ENCODE results near the gene WEE2.

The WEE2 gene

DNA sequence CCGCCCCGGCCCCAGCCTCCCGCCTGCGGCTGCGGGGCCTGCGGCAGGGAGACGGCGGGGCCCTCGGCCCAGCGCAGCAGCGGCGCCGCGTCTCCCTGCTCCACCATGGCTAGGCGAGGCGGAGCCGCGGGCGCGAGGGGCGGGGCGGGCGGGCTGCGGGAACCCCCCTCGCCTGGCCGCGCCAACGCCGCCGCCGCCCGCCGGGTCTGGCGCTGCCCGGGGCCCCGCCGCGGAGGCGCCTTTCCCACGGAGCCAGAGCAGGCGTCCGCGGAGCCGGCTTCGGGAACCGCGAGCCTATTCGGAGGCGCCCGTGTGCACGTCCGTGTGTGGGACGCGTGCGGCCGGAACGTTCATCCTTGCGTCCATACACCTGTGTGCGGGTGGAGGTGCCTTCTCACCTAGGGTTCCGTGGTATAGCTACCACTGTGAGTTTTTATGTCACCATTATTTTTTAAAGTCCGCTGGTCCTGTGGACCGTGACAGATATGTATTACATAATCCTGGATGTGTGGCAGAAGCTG lies 6.0 kb upstream of the WEE2 start, which contains the start of gene DENND11:
TSS of gene DENND11 (minus strand) at position 120 of the 521 bp plus-strand sequence. CDS start at position 107, 13 bp downstream.
- peak; percentile 84 for DNase-seq (ENCODE audit: low spot score)
- TF ChIP-seq, protein P1, sequence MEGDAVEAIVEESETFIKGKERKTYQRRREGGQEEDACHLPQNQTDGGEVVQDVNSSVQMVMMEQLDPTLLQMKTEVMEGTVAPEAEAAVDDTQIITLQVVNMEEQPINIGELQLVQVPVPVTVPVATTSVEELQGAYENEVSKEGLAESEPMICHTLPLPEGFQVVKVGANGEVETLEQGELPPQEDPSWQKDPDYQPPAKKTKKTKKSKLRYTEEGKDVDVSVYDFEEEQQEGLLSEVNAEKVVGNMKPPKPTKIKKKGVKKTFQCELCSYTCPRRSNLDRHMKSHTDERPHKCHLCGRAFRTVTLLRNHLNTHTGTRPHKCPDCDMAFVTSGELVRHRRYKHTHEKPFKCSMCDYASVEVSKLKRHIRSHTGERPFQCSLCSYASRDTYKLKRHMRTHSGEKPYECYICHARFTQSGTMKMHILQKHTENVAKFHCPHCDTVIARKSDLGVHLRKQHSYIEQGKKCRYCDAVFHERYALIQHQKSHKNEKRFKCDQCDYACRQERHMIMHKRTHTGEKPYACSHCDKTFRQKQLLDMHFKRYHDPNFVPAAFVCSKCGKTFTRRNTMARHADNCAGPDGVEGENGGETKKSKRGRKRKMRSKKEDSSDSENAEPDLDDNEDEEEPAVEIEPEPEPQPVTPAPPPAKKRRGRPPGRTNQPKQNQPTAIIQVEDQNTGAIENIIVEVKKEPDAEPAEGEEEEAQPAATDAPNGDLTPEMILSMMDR (IDR thresholded peaks at IDR 0.05; ENCODE audit: borderline replicate concordance, control extremely low read depth, extremely low read depth, insufficient read depth, missing control alignments) = no peak
- in situ Hi-C loops (cut with MboI; ENCODE audit: low sequenced_read_pairs, unreplicated experiment) = no loop called here

- TF ChIP-seq, protein P1 (IDR thresholded peaks at IDR 0.05; ENCODE audit: borderline replicate concordance, control extremely low read depth, extremely low read depth, insufficient read depth, missing control alignments) = no peak
- no peak for DNase-seq (ENCODE audit: low spot score)
- in situ Hi-C loops (cut with MboI; ENCODE audit: low sequenced_read_pairs, unreplicated experiment) = no loop called here
Observed at GRCh38 chr7:141702892-141703291, 5.3 kb upstream of the WEE2 start.

- no peak for DNase-seq (ENCODE audit: low spot score)
- TF ChIP-seq, protein P1 (IDR thresholded peaks at IDR 0.05; ENCODE audit: borderline replicate concordance, control extremely low read depth, extremely low read depth, insufficient read depth, missing control alignments) = no peak
- in situ Hi-C loops (cut with MboI; ENCODE audit: low sequenced_read_pairs, unreplicated experiment) = no loop called here
Observed at GRCh38 chr7:141704112-141704511, 4.0 kb upstream of the WEE2 start.

DNA sequence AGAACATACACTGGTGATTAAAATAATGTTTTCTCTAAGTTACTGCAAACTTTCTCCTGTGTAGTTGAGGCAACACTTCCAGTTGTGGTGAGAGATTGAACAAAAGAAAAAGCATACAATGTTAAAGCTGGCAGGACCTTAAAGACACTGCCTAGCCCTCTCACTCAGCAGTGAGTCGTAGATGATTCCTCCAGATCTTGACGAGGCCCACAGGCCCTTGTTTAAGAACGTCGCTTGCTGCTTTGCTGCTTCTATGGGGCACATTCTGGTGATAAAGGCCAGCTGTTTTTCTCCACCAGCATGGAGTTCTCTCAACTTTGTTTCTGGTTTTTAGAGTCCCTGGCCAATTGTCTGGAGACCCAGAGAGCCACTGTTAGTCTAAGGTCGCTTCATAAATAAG lies 3.4 kb upstream of the WEE2 start:
- no peak for DNase-seq (ENCODE audit: low spot score)

GRCh38 chr7:141706239-141707064 lies 1.7 kb upstream of the WEE2 start:
- no peak for DNase-seq (ENCODE audit: low spot score)
- TF ChIP-seq, protein P1 (IDR thresholded peaks at IDR 0.05; ENCODE audit: borderline replicate concordance, control extremely low read depth, extremely low read depth, insufficient read depth, missing control alignments) = no peak
- in situ Hi-C loops (cut with MboI; ENCODE audit: low sequenced_read_pairs, unreplicated experiment) = no loop called here

More for the DNA sequence above, 3.4 kb upstream of the WEE2 start:
- TF ChIP-seq, protein P1 (IDR thresholded peaks at IDR 0.05; ENCODE audit: borderline replicate concordance, control extremely low read depth, extremely low read depth, insufficient read depth, missing control alignments) = no peak
- in situ Hi-C loops (cut with MboI; ENCODE audit: low sequenced_read_pairs, unreplicated experiment) = no loop called here

GRCh38 chr7:141709318-141709717 lies 1.2 kb downstream of the WEE2 start:
- DNase-seq (ENCODE audit: low spot score) = no peak
- TF ChIP-seq, protein P1 (IDR thresholded peaks at IDR 0.05; ENCODE audit: borderline replicate concordance, control extremely low read depth, extremely low read depth, insufficient read depth, missing control alignments) = no peak
- in situ Hi-C loops (cut with MboI; ENCODE audit: low sequenced_read_pairs, unreplicated experiment) = no loop called here
